Esophagus muscularis mucosa (tissue), 4 donors: Measurements from ENCODE around the gene VCX.

Source experiments
- CTCF ChIP-seq, 3 experiments: fragments of 200-600 bp in 2 of 3; fragments of 450-650 bp in 1 of 3; sonication (generic) in 2 of 3; IDR thresholded peaks; one replicate each; pipeline ENCODE4 v1.5.1; 2017 to 2019; ENCODE audit warnings: antibody characterized with exemption in 3 of 3, mild to moderate bottlenecking in 2 of 3, moderate library complexity in 1 of 3
- EP300 ChIP-seq: sonication (generic); formaldehyde crosslinking; IDR thresholded peaks from one replicate; pipeline ENCODE4 v1.6.1; 2017; ENCODE audit warnings: antibody characterized with exemption
- POLR2A ChIP-seq: fragments of 450-650 bp; IDR thresholded peaks from one replicate; pipeline ENCODE4 v1.6.1; 2017; ENCODE audit warnings: antibody characterized with exemption, moderate library complexity, mild to moderate bottlenecking, low read depth
- POLR2AphosphoS5 ChIP-seq, 2 donors: sonication (generic); formaldehyde crosslinking; IDR thresholded peaks; one replicate each; pipeline ENCODE4 v1.6.1; 2017; ENCODE audit warnings: antibody characterized with exemption in 2 of 2

GRCh38 chrX:7798327-7798726 is 44.6 kb upstream of the VCX start:
- TF ChIP-seq CTCF (IDR thresholded peaks at IDR 0.05) (no peak), POLR2A (no peak), POLR2AphosphoS5 (IDR thresholded peaks at IDR 0.05) (no peak), EP300 (no peak)
